HepG2 (cell line): ENCODE results near the gene ADGRB2. TPM values are rescaled to one million over a fixed set of nuclear protein-coding genes. Genes with fewer than 3 reads are reported as not detected.

Source experiments
- ATAC-seq: fragments of 200-7000 bp; cut with Tn5 transposase; 3 replicates; pipeline ENCODE4 v1.9.1; 2020; ENCODE audit warnings: mild to moderate bottlenecking, moderate library complexity
- BruUV-seq: library from RNA; stranded (reverse); fragments of 400-500 nt; replicated peaks from 2 replicates; lab custom pipeline; 2021; lab: Mats Ljungman, UMichigan
- CTCF ChIA-PET: fragments of 300-600 bp; formaldehyde crosslinking; extraction: SDS; loops from one replicate; lab custom pipeline; 2021; ENCODE audit warnings: low total read pairs, inconsistent platforms, low intra/inter-chr PET ratio; lab: Yijun Ruan, JAX
- POLR2A ChIA-PET: fragments of 350-600 bp; sonication (Branson Sonifier 250); formaldehyde crosslinking; loops from one replicate; lab custom pipeline; 2020; ENCODE audit warnings: antibody characterized with exemption, inconsistent platforms; lab: Yijun Ruan, JAX
- DNase-seq: peaks from one replicate; pipeline ENCODE4 v3.0.0-alpha.2; 2015; ENCODE audit warnings: low spot score
- FAIRE-seq: peaks from 3 replicates; lab custom pipeline; 2011; peaks lifted over from hg19 to GRCh38; lab: Jason Lieb, UNC
- H2AFZ ChIP-seq: one replicate; pipeline ENCODE4 v1.6.1; 2011; ENCODE audit warnings: low read length, inconsistent platforms
- H3K27ac ChIP-seq: fragments of 300-600 bp; 3 replicates; pipeline ENCODE4 v1.8.0; 2011; ENCODE audit warnings: mixed run types, mild to moderate bottlenecking, mixed read lengths, low read length, inconsistent platforms; ENCODE audit not compliant: insufficient read depth; ENCODE audit errors: extremely low read length
- H3K27me3 ChIP-seq, 2 experiments: fragments of 200-600 bp in 1 of 2; 2 replicates in 1 of 2; 3 replicates in 1 of 2; pipeline versions ENCODE4 v1.6.0 to v1.8.0; 2011; ENCODE audit warnings: low read length in 2 of 2, mild to moderate bottlenecking in 2 of 2, moderate library complexity in 2 of 2, inconsistent platforms in 1 of 2; ENCODE audit not compliant: insufficient read depth in 2 of 2, control insufficient read depth in 1 of 2
- H3K36me3 ChIP-seq, 2 experiments: fragments of 200-600 bp in 1 of 2; replicated peaks in 1 of 2; 2 replicates in 1 of 2; 3 replicates in 1 of 2; pipeline versions ENCODE4 v1.5.1 to v1.8.0; 2011; ENCODE audit warnings: low read length in 2 of 2, inconsistent platforms in 1 of 2; ENCODE audit not compliant: insufficient read depth in 2 of 2, control insufficient read depth in 1 of 2
- H3K4me1 ChIP-seq: 2 replicates; pipeline ENCODE4 v1.5.1; 2012; ENCODE audit warnings: low read length, inconsistent platforms; ENCODE audit not compliant: insufficient read depth
- H3K4me2 ChIP-seq: 2 replicates; pipeline ENCODE4 v1.6.0; 2011; ENCODE audit warnings: low read depth, low read length, inconsistent platforms
- H3K4me3 ChIP-seq, 3 experiments: fragments of 200-600 bp in 1 of 3; sonication (generic), shearing (Covaris generic) in 1 of 3; replicated peaks in 1 of 3; 2 replicates each; pipeline ENCODE4 v1.5.1; 2011 to 2016; ENCODE audit warnings: low read length in 3 of 3, inconsistent platforms in 2 of 3, low read depth in 2 of 3, mild to moderate bottlenecking in 2 of 3, control low read depth in 1 of 3, mixed read lengths in 1 of 3; ENCODE audit not compliant: insufficient read depth in 1 of 3
- H3K79me2 ChIP-seq: one replicate; pipeline ENCODE4 v1.6.1; 2011; ENCODE audit warnings: low read length, inconsistent platforms; ENCODE audit not compliant: insufficient read depth
- H3K9ac ChIP-seq: 2 replicates; pipeline ENCODE4 v1.6.0; 2011; ENCODE audit warnings: mild to moderate bottlenecking, low read depth, low read length, inconsistent platforms; ENCODE audit not compliant: insufficient read depth
- H3K9me3 ChIP-seq: 2 replicates; pipeline ENCODE4 v1.5.1; 2012; ENCODE audit warnings: mild to moderate bottlenecking, low read length
- H4K20me1 ChIP-seq: 2 replicates; pipeline ENCODE4 v1.6.0; 2011; ENCODE audit warnings: inconsistent platforms, mild to moderate bottlenecking, low read length, moderate library complexity; ENCODE audit not compliant: insufficient read depth
- ARHGAP35 ChIP-seq: sonication (generic); formaldehyde crosslinking; IDR thresholded peaks from 2 replicates; pipeline ENCODE4 v1.9.0; 2022; ENCODE audit warnings: mild to moderate bottlenecking, inconsistent platforms, moderate library complexity, missing genetic modification reagents, borderline replicate concordance
- BHLHE40 ChIP-seq: IDR thresholded peaks from 2 replicates; pipeline ENCODE4 v1.6.1; 2011; ENCODE audit warnings: low read length, improper control_type of control experiment
- ESRRA ChIP-seq: sonication (generic); formaldehyde crosslinking; IDR thresholded peaks from 2 replicates; pipeline ENCODE4 v1.5.1; 2020; ENCODE audit warnings: mild to moderate bottlenecking, low read depth, missing genetic modification reagents
- HOXA5 ChIP-seq: sonication (generic); formaldehyde crosslinking; IDR thresholded peaks from 2 replicates; pipeline ENCODE4 v1.4.0; 2020; ENCODE audit warnings: missing genetic modification reagents
- MXD4 ChIP-seq: IDR thresholded peaks from 2 replicates; pipeline ENCODE4 v1.6.1; 2016; ENCODE audit warnings: mild to moderate bottlenecking, missing biosample characterization, missing genetic modification reagents
- MZF1 ChIP-seq: sonication (generic); formaldehyde crosslinking; IDR thresholded peaks from 2 replicates; pipeline ENCODE4 v1.8.1; 2023; ENCODE audit warnings: mild to moderate bottlenecking, missing genetic modification reagents, borderline replicate concordance
- NBN ChIP-seq: fragments of 450-650 bp; conservative IDR thresholded peaks from 2 replicates; pipeline ENCODE4 v1.6.1; 2017
- PHF21A ChIP-seq: sonication (generic); formaldehyde crosslinking; IDR thresholded peaks from 2 replicates; pipeline ENCODE4 v1.5.0; 2020; ENCODE audit warnings: mild to moderate bottlenecking, missing genetic modification reagents
- SRSF4 ChIP-seq: fragments of 200-400 bp; formaldehyde crosslinking; IDR thresholded peaks from one replicate; pipeline ENCODE4 v1.6.1; 2018; ENCODE audit warnings: mild to moderate bottlenecking, low read depth, low read length, moderate library complexity; ENCODE audit not compliant: poor library complexity, severe bottlenecking
- ZKSCAN5 ChIP-seq: sonication (generic); formaldehyde crosslinking; IDR thresholded peaks from 2 replicates; pipeline ENCODE4 v1.5.1; 2020; ENCODE audit warnings: mild to moderate bottlenecking, missing genetic modification reagents
- ZMAT3 ChIP-seq: sonication (generic); formaldehyde crosslinking; conservative IDR thresholded peaks from 2 replicates; pipeline ENCODE4 v1.7.0; 2021; ENCODE audit warnings: missing genetic modification reagents
- ZNF232 ChIP-seq: sonication (generic); formaldehyde crosslinking; IDR thresholded peaks from 2 replicates; pipeline ENCODE4 v1.4.0; 2020; ENCODE audit warnings: missing genetic modification reagents, borderline replicate concordance
- ZNF280B ChIP-seq: sonication (generic); formaldehyde crosslinking; IDR thresholded peaks from 2 replicates; pipeline ENCODE4 v1.5.0; 2020; ENCODE audit warnings: missing genetic modification reagents, mild to moderate bottlenecking, borderline replicate concordance
- ZNF605 ChIP-seq: sonication (generic); formaldehyde crosslinking; IDR thresholded peaks from 2 replicates; pipeline ENCODE4 v1.8.0; 2022; ENCODE audit warnings: mild to moderate bottlenecking, missing genetic modification reagents
- WGBS: methylation state at CpG from one replicate; pipeline ENCODE4 v1.1.6; 2017; ENCODE audit warnings: low lambda C conversion rate; 5-methylcytosine and 5-hydroxymethylcytosine counted together
- in situ Hi-C: cut with HindIII; loops from 2 replicates; pipeline ENCODE4 v1.10.0; 2017; ENCODE audit warnings: low pct_unique_long_range_greater_than_20kb; ENCODE audit not compliant: extremely low pct_ligation_motif_present
- intact Hi-C: fragments of 100-400 bp; cut with micrococcal nuclease; formaldehyde crosslinking; loops from one replicate; pipeline ENCODE4 v1.10.0; 2022; ENCODE audit not compliant: unreplicated experiment
- polyA plus RNA-seq, 8 experiments: library from polyadenylated mRNA; depleted of rRNA in 3 of 8; stranded (reverse) in 7 of 8; unstranded in 1 of 8; fragments of >200 nt; fragmentation: Illumina TruSeq in 4 of 8; extraction: Trizol in 4 of 8; gene quantifications; 2 replicates each; pipeline versions ENCODE4 v1.2.1 to v1.2.3, GENCODE V29; 2011 to 2016; ENCODE audit warnings: low read depth in 4 of 8, missing spikeins in 1 of 8, mixed read lengths in 1 of 8; ENCODE audit not compliant: insufficient read depth in 1 of 8
- total RNA-seq, 5 experiments: library from RNA; depleted of rRNA; stranded (reverse); fragments of >200 nt; fragmentation: Illumina TruSeq; extraction: Trizol; gene quantifications; 2 replicates each; pipeline ENCODE4 v1.2.3, GENCODE V29; 2016; ENCODE audit warnings: low read depth in 1 of 5
- TF ChIP-seq, protein P1 (sequence below), 2 experiments: fragments of 450-650 bp in 1 of 2; sonication (generic) in 1 of 2; formaldehyde crosslinking; IDR thresholded peaks; 2 replicates each; pipeline versions ENCODE4 v1.5.0 to v1.8.0; 2020 to 2022; ENCODE audit warnings: mild to moderate bottlenecking in 1 of 2, missing genetic modification reagents in 1 of 2
- TF ChIP-seq, protein P2 (sequence below): IDR thresholded peaks from 2 replicates; pipeline ENCODE4 v1.6.1; 2016

ADGRB2 gene
- total and polyA plus RNA-seq, 2 of the 13 experiments (the other 11 are each of a cell fraction or from before 2014, with no cell fraction given), result 0.03 to 0.09 TPM

GRCh38 chr1:31781138-31781755, 17.1 kb upstream of the ADGRB2 start:
- CTCF ChIA-PET, result no interaction called here
- in situ Hi-C loops, result no loop called here
- no peak for TF ChIP-seq SRSF4
- TF ChIP-seq ZNF280B (CRISPR knock-in tag), result no peak
- TF ChIP-seq ESRRA (CRISPR knock-in tag), result no peak
- no peak for TF ChIP-seq HOXA5 (CRISPR knock-in tag)
- FAIRE-seq (no peak), ATAC-seq (no peak), DNase-seq (no peak)
- Histone ChIP-seq H4K20me1 (no peaks in the 10 kb centered on the region), H3K4me1 (no peaks in the 10 kb centered on the region), H3K4me3 (no peak overlapping the region), H3K27me3 (peaks cover 7 to 25% of the 10 kb centered on the region in 2 experiments; a peak in 4 of 5 replicates), H3K9ac (no peak overlapping the region), H3K27ac (no peak overlapping the region), H3K9me3 (no peaks in the 10 kb centered on the region), H3K36me3 (no peaks in the 10 kb centered on the region), H3K79me2 (no peaks in the 10 kb centered on the region), H3K4me2 (no peak overlapping the region), H2AFZ (no peak overlapping the region)
- intact Hi-C loops, result no loop called here
- 32% methylated on average over 7 of the region's 7 CpGs for WGBS
- POLR2A ChIA-PET, result no interaction called here
- no TSS peak for BruUV-seq

- no peak overlapping the region for H3K4me3 ChIP-seq
- DNase-seq (no peak), ATAC-seq (no peak), FAIRE-seq (no peak)
- no peaks in the 10 kb centered on the region for H3K79me2 ChIP-seq
- H3K4me2 ChIP-seq, result no peak overlapping the region
- no peak overlapping the region for H2AFZ ChIP-seq
- H3K27me3 ChIP-seq, result peaks cover 7 to 29% of the 10 kb centered on the region in 2 experiments
- CTCF ChIA-PET, result no interaction called here
- H3K4me1 ChIP-seq, result no peaks in the 10 kb centered on the region
- 57% methylated on average over 2 of the region's 2 CpGs for WGBS
- no peak overlapping the region for H3K9ac ChIP-seq
- POLR2A ChIA-PET, result no interaction called here
- intact Hi-C loops (no loop called here), in situ Hi-C loops (no loop called here)
- no TSS peak for BruUV-seq
- no peaks in the 10 kb centered on the region for H3K36me3 ChIP-seq
- no peaks in the 10 kb centered on the region for H4K20me1 ChIP-seq
- no peak overlapping the region for H3K27ac ChIP-seq
- no peaks in the 10 kb centered on the region for H3K9me3 ChIP-seq
- no peak for TF ChIP-seq ZKSCAN5 (CRISPR knock-in tag)
- TF ChIP-seq MZF1 (CRISPR knock-in tag), result no peak
- TF ChIP-seq MXD4 (CRISPR knock-in tag), result no peak
- no peak for TF ChIP-seq ZNF605
- TF ChIP-seq ZMAT3 (CRISPR knock-in tag), result no peak
- no peak for TF ChIP-seq PHF21A (CRISPR knock-in tag)
- TF ChIP-seq, protein P1, sequence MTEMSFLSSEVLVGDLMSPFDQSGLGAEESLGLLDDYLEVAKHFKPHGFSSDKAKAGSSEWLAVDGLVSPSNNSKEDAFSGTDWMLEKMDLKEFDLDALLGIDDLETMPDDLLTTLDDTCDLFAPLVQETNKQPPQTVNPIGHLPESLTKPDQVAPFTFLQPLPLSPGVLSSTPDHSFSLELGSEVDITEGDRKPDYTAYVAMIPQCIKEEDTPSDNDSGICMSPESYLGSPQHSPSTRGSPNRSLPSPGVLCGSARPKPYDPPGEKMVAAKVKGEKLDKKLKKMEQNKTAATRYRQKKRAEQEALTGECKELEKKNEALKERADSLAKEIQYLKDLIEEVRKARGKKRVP (CRISPR knock-in tag; IDR thresholded peaks at IDR 0.05), result no peak
- no peak for TF ChIP-seq ARHGAP35
- TF ChIP-seq, protein P2, sequence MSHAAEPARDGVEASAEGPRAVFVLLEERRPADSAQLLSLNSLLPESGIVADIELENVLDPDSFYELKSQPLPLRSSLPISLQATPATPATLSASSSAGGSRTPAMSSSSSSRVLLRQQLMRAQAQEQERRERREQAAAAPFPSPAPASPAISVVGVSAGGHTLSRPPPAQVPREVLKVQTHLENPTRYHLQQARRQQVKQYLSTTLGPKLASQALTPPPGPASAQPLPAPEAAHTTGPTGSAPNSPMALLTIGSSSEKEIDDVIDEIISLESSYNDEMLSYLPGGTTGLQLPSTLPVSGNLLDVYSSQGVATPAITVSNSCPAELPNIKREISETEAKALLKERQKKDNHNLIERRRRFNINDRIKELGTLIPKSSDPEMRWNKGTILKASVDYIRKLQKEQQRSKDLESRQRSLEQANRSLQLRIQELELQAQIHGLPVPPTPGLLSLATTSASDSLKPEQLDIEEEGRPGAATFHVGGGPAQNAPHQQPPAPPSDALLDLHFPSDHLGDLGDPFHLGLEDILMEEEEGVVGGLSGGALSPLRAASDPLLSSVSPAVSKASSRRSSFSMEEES (CRISPR knock-in tag), result no peak
- no peak for TF ChIP-seq ZNF232 (CRISPR knock-in tag)
- no peak for TF ChIP-seq BHLHE40
- no peak for TF ChIP-seq NBN
Observed at GRCh38 chr1:31780632-31781031, 16.5 kb upstream of the ADGRB2 start.
